Heart left ventricle (tissue), 13 donors: ENCODE measurements around the gene NFS1.
"Not testable (repeated sequence)": the region's sequence is repeated elsewhere in the genome, so short reads cannot be mapped to it uniquely, and the experiment has no call there.

Source experiments
- POLR2A ChIP-seq, 2 donors: fragments of 450-650 bp; IDR thresholded peaks; one replicate each; pipeline ENCODE4 v1.6.1; 2017; ENCODE audit warnings: antibody characterized with exemption in 2 of 2, mild to moderate bottlenecking in 2 of 2, moderate library complexity in 2 of 2
- TF ChIP-seq, protein P1 (sequence below), 12 donors: fragments of 200-600 bp; sonication (generic) in 4 of 12; IDR thresholded peaks; one replicate each; pipeline versions ENCODE4 v1.5.0 to v1.8.0; 2018 to 2022; ENCODE audit warnings: antibody characterized with exemption in 12 of 12, mild to moderate bottlenecking in 5 of 12
- donor health status: ischemic (EF 13 %, LVEDD 7.1; RV severe dilation, severe dysfunction).
- donor health status: DM: no; HTN: yes; CAD: no.
- donor health status: DM: no; HTN: no; CAD: no.
- donor health status: ischemic (EF 25% LVEDD 6.9; RV normal size, moderate dysfunction).
- donor health status: ischemic (EF 25% LVEDD 5.7; RV mildly dilated, moderate dysfunction).
- donor health status: ischemic (EF 35%, LVEDD 5.7; RV mildly dilated, moderate dysfunction).
- donor health status: nonischemic (EF 11% LVEDD 7.7; RV severe dilation, severe dysfunction).
- donor health status: DM: yes; HTN: yes; CAD: no.
- donor health status: PGD.
- donor health status: ischemic (EF 29% LVEDD 5.4; RV normal size, mild dysfunction).
- donor health status: nonischemic (EF 23%, LVEDD 6.1; RV moderate dilation, normal function).

DNA sequence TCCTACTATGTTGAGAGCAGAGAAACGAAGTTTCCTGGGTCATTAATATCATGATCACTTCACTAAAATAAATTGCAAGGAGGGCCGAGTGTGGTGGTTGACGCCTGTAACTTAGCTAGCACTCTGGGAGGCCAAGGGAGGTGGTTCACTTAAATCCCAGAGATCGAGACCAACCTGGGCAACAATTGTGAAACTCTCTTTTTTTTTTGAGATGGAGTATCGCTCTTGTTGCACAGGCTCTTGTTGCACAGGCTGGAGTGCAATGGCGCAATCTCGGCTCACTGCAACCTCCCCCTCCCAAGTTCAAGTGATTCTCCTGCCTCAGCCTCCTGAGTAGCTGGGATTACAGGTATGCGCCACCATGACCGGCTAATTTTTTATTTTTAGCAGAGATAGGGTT lies 14.0 kb upstream of the NFS1 start:
- TF ChIP-seq POLR2A (IDR thresholded peaks at IDR 0.05) = not testable (repeated sequence)
- TF ChIP-seq, protein P1, sequence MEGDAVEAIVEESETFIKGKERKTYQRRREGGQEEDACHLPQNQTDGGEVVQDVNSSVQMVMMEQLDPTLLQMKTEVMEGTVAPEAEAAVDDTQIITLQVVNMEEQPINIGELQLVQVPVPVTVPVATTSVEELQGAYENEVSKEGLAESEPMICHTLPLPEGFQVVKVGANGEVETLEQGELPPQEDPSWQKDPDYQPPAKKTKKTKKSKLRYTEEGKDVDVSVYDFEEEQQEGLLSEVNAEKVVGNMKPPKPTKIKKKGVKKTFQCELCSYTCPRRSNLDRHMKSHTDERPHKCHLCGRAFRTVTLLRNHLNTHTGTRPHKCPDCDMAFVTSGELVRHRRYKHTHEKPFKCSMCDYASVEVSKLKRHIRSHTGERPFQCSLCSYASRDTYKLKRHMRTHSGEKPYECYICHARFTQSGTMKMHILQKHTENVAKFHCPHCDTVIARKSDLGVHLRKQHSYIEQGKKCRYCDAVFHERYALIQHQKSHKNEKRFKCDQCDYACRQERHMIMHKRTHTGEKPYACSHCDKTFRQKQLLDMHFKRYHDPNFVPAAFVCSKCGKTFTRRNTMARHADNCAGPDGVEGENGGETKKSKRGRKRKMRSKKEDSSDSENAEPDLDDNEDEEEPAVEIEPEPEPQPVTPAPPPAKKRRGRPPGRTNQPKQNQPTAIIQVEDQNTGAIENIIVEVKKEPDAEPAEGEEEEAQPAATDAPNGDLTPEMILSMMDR (IDR thresholded peaks at IDR 0.05) = not testable (repeated sequence)
